K562 (cell line): ENCODE results near the gene FFAR1. TPM values are rescaled to one million over a fixed set of nuclear protein-coding genes. Genes with fewer than 3 reads are reported as not detected.
A peak's percentile ranks its signal among the peaks of the same experiment; 100 is the strongest.

ENCODE experiments used
- ARID4B ChIP-seq: sonication (generic); formaldehyde crosslinking; IDR thresholded peaks from 2 replicates; pipeline ENCODE4 v1.8.0; 2022; ENCODE audit warnings: mild to moderate bottlenecking, missing genetic modification reagents
- C11orf30 ChIP-seq: fragments of 450-650 bp; IDR thresholded peaks from 2 replicates; pipeline ENCODE4 v1.6.1; 2016; ENCODE audit warnings: low read depth, mild to moderate bottlenecking
- ELK3 ChIP-seq: fragments of 450-650 bp; formaldehyde crosslinking; IDR thresholded peaks from 2 replicates; pipeline ENCODE4 v1.4.0; 2020; ENCODE audit warnings: mild to moderate bottlenecking
- HDAC2 ChIP-seq: fragments of 450-650 bp; IDR thresholded peaks from 2 replicates; pipeline ENCODE4 v1.6.1; 2016; ENCODE audit warnings: mild to moderate bottlenecking
- HMG20A ChIP-seq: fragments of 450-650 bp; formaldehyde crosslinking; conservative IDR thresholded peaks from 2 replicates; pipeline ENCODE4 v1.4.0; 2020; ENCODE audit warnings: mild to moderate bottlenecking, mixed read lengths
- L3MBTL2 ChIP-seq: fragments of 450-650 bp; IDR thresholded peaks from 2 replicates; pipeline ENCODE4 v1.6.1; 2016; ENCODE audit warnings: mild to moderate bottlenecking, moderate library complexity
- MXI1 ChIP-seq: IDR thresholded peaks from 2 replicates; pipeline ENCODE4 v1.6.1; 2011; ENCODE audit warnings: low read depth, mild to moderate bottlenecking, improper control_type of control experiment, low read length
- NR0B1 ChIP-seq: fragments of 450-650 bp; IDR thresholded peaks from one replicate; pipeline ENCODE4 v1.6.1; 2018; ENCODE audit warnings: mild to moderate bottlenecking, moderate library complexity; ENCODE audit not compliant: partially characterized antibody
- PTBP1 ChIP-seq: fragments of 200-400 bp; formaldehyde crosslinking; IDR thresholded peaks from 2 replicates; pipeline ENCODE4 v1.6.1; 2017; ENCODE audit warnings: low read depth, low read length
- TRIM25 ChIP-seq: fragments of 450-650 bp; IDR thresholded peaks from 2 replicates; pipeline ENCODE4 v1.7.0; 2016; ENCODE audit warnings: borderline replicate concordance
- ZKSCAN8 ChIP-seq: fragments of 200-800 bp; sonication (Bioruptor generic); IDR thresholded peaks from 2 replicates; pipeline ENCODE4 v1.6.1; 2016; ENCODE audit warnings: missing genetic modification characterization, missing compliant biosample characterization
- ZNF146 ChIP-seq: IDR thresholded peaks from one replicate; pipeline ENCODE4 v1.6.1; 2018; ENCODE audit warnings: missing compliant biosample characterization; ENCODE audit not compliant: unreplicated experiment
- ZNF175 ChIP-seq: fragments of 200-800 bp; sonication (Bioruptor generic); IDR thresholded peaks from 2 replicates; pipeline ENCODE4 v1.6.1; 2016; ENCODE audit warnings: low read depth, mild to moderate bottlenecking, missing genetic modification characterization, missing compliant biosample characterization
- ZNF24 ChIP-seq: fragments of 450-650 bp; IDR thresholded peaks from 2 replicates; pipeline ENCODE4 v1.6.1; 2016
- ZNF3 ChIP-seq: fragments of 250-450 bp; sonication (Bioruptor Pico); IDR thresholded peaks from 2 replicates; pipeline ENCODE4 v1.5.0; 2021; ENCODE audit warnings: mild to moderate bottlenecking, moderate library complexity
- polyA plus RNA-seq, 8 experiments: library from polyadenylated mRNA; depleted of rRNA in 4 of 8; stranded (reverse) in 5 of 8; unstranded in 3 of 8; fragments of >200 nt; fragmentation: Nextera tagmentation in 2 of 8; fragmentation: Illumina TruSeq in 1 of 8; extraction: Ambion mirVana in 2 of 8; extraction: Trizol in 1 of 8; gene quantifications; 2 replicates each; pipeline versions ENCODE4 v1.2.1 to v1.2.3, GENCODE V29; 2011 to 2014; ENCODE audit warnings: inconsistent platforms in 1 of 8, missing spikeins in 1 of 8
- total RNA-seq, 7 experiments: library from RNA; depleted of rRNA in 6 of 7; stranded (reverse); fragments of >200 nt in 6 of 7; fragmentation: Illumina TruSeq in 2 of 7; extraction: Trizol in 2 of 7; gene quantifications; 2 replicates each; pipeline versions ENCODE4 v1.2.1 to v1.2.3, GENCODE V29; 2011 to 2021; ENCODE audit warnings: low replicate concordance in 1 of 7

Gene FFAR1
- total and polyA plus RNA-seq, 9 of the 15 experiments (the other 6 are each of a cell fraction or from before 2014, with no cell fraction given) = not detected

- TF ChIP-seq NR0B1 (no peak), PTBP1 (no peak), ARID4B (CRISPR knock-in tag) (no peak), ELK3 (CRISPR knock-in tag) (no peak), ZNF24 (0 out of 2 replicates have a peak, but pooled peaks have one; percentile 10), C11orf30 (no peak), ZNF146 (CRISPR knock-in tag) (no peak), ZNF3 (no peak), ZNF175 (CRISPR knock-in tag) (no peak), L3MBTL2 (peak; percentile 45; the same call in 1 of the 2 replicates), HMG20A (no peak), MXI1 (no peak), ZKSCAN8 (CRISPR knock-in tag) (no peak), HDAC2 (0 out of 2 replicates have a peak, but pooled peaks have one; percentile 36), TRIM25 (no peak)
Observed at GRCh38 chr19:35352448-35353304, 5.0 kb downstream of the FFAR1 start (continued).
